SK-N-SH (cell line): Measurements from ENCODE around the gene HBG2.

Source experiments
- FOSL2 ChIP-seq: IDR thresholded peaks from 2 replicates; pipeline ENCODE4 v1.4.0; 2012; ENCODE audit warnings: low read depth, mild to moderate bottlenecking, moderate library complexity, borderline replicate concordance
- GABPA ChIP-seq: IDR thresholded peaks from 2 replicates; pipeline ENCODE4 v1.4.0; 2012; ENCODE audit warnings: low read depth, mild to moderate bottlenecking
- NFIC ChIP-seq: IDR thresholded peaks from 2 replicates; pipeline ENCODE4 v1.4.0; 2012; ENCODE audit warnings: borderline replicate concordance
- POLR2AphosphoS5 ChIP-seq: IDR thresholded peaks from 2 replicates; pipeline ENCODE4 v1.6.1; 2012; ENCODE audit warnings: low read depth, low read length
- RAD21 ChIP-seq: IDR thresholded peaks from 2 replicates; pipeline ENCODE4 v1.6.1; 2012; ENCODE audit warnings: mild to moderate bottlenecking, low read length
- RCOR1 ChIP-seq: fragments of 150-350 bp; IDR thresholded peaks from 2 replicates; pipeline ENCODE4 v1.6.1; 2017; ENCODE audit warnings: antibody characterized with exemption, low read length
- SMC3 ChIP-seq: IDR thresholded peaks from 2 replicates; pipeline ENCODE4 v1.6.1; 2012; ENCODE audit warnings: low read depth, low read length, improper control_type of control experiment
- TF ChIP-seq, protein P1 (sequence below): IDR thresholded peaks from 2 replicates; pipeline ENCODE4 v1.6.1; 2012; ENCODE audit warnings: mild to moderate bottlenecking, low read depth, low read length, moderate library complexity
- TF ChIP-seq, protein P2 (sequence below): fragments of 200-600 bp; sonication (generic); IDR thresholded peaks from 2 replicates; pipeline ENCODE4 v1.6.1; 2017; ENCODE audit warnings: antibody characterized with exemption, mild to moderate bottlenecking, moderate library complexity
- TF ChIP-seq, protein P3 (sequence below): IDR thresholded peaks from 2 replicates; pipeline ENCODE4 v1.4.0; 2012; ENCODE audit warnings: low read depth, borderline replicate concordance

DNA sequence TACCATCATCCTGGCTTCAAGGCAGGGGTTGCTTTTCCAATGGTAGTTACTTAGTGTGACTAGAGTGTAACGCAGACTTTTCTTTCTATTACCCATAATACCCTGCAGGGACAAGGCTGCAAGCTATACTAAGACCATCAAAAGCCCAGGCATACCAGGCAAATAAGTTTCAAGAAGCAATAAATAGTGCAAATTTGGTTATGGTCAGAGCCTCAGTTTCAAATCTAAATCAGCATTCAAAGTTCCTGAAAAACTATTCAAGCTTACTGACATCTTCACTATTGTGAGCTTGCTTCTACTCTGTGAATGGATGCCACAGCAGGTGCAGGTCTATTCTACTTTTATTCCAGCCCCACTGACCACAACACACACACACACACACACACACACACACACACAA lies 25.2 kb downstream of the HBG2 start:
- TF ChIP-seq, protein P1, sequence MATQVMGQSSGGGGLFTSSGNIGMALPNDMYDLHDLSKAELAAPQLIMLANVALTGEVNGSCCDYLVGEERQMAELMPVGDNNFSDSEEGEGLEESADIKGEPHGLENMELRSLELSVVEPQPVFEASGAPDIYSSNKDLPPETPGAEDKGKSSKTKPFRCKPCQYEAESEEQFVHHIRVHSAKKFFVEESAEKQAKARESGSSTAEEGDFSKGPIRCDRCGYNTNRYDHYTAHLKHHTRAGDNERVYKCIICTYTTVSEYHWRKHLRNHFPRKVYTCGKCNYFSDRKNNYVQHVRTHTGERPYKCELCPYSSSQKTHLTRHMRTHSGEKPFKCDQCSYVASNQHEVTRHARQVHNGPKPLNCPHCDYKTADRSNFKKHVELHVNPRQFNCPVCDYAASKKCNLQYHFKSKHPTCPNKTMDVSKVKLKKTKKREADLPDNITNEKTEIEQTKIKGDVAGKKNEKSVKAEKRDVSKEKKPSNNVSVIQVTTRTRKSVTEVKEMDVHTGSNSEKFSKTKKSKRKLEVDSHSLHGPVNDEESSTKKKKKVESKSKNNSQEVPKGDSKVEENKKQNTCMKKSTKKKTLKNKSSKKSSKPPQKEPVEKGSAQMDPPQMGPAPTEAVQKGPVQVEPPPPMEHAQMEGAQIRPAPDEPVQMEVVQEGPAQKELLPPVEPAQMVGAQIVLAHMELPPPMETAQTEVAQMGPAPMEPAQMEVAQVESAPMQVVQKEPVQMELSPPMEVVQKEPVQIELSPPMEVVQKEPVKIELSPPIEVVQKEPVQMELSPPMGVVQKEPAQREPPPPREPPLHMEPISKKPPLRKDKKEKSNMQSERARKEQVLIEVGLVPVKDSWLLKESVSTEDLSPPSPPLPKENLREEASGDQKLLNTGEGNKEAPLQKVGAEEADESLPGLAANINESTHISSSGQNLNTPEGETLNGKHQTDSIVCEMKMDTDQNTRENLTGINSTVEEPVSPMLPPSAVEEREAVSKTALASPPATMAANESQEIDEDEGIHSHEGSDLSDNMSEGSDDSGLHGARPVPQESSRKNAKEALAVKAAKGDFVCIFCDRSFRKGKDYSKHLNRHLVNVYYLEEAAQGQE, result no peak
- TF ChIP-seq POLR2AphosphoS5, result no peak
- TF ChIP-seq, protein P2, sequence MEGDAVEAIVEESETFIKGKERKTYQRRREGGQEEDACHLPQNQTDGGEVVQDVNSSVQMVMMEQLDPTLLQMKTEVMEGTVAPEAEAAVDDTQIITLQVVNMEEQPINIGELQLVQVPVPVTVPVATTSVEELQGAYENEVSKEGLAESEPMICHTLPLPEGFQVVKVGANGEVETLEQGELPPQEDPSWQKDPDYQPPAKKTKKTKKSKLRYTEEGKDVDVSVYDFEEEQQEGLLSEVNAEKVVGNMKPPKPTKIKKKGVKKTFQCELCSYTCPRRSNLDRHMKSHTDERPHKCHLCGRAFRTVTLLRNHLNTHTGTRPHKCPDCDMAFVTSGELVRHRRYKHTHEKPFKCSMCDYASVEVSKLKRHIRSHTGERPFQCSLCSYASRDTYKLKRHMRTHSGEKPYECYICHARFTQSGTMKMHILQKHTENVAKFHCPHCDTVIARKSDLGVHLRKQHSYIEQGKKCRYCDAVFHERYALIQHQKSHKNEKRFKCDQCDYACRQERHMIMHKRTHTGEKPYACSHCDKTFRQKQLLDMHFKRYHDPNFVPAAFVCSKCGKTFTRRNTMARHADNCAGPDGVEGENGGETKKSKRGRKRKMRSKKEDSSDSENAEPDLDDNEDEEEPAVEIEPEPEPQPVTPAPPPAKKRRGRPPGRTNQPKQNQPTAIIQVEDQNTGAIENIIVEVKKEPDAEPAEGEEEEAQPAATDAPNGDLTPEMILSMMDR, result no peak
- no peak for TF ChIP-seq RAD21
- TF ChIP-seq, protein P3, sequence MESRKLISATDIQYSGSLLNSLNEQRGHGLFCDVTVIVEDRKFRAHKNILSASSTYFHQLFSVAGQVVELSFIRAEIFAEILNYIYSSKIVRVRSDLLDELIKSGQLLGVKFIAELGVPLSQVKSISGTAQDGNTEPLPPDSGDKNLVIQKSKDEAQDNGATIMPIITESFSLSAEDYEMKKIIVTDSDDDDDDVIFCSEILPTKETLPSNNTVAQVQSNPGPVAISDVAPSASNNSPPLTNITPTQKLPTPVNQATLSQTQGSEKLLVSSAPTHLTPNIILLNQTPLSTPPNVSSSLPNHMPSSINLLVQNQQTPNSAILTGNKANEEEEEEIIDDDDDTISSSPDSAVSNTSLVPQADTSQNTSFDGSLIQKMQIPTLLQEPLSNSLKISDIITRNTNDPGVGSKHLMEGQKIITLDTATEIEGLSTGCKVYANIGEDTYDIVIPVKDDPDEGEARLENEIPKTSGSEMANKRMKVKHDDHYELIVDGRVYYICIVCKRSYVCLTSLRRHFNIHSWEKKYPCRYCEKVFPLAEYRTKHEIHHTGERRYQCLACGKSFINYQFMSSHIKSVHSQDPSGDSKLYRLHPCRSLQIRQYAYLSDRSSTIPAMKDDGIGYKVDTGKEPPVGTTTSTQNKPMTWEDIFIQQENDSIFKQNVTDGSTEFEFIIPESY, result no peak
- no peak for TF ChIP-seq NFIC
- no peak for TF ChIP-seq GABPA
- no peak for TF ChIP-seq RCOR1
- no peak for TF ChIP-seq SMC3
- no peak for TF ChIP-seq FOSL2
